ENCODE measurements around the gene MRTFA. TPM values are rescaled to one million over a fixed set of nuclear protein-coding genes. Genes with fewer than 3 reads are reported as not detected.

MRTFA gene
- total and polyA plus RNA-seq, 10 donors = 17.6 to 138 (median 83.9) TPM

- no peak for DNase-seq
- 88 to 94% (median 89%) methylated on average over 5 of the region's 5 CpGs for WGBS, 5 donors
Measured at GRCh38 chr22:40618400-40618799, 18.1 kb downstream of the MRTFA start.

DNA sequence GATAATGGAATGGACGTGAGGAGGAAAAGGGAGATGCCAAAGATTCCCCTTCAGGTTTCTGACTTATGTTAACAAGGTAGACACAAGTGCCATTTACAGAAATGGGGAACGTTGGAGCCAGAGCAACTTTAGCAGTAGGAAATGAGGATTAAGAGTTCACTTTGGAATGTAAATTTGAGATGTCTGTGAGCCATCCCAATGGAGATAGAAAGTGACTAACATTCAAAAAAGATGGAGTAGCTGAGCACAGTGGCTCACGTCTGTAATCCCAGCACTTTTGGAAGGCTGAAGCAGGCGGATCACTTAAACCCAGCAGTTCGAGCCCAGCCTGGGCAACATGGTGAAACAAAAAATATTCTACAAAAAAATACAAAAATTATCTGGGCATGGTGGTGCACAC lies 19.9 kb downstream of the MRTFA start:
- peaks cover 0 to 12% (median 6%) of the 10 kb centered on the region in 8 donors for H3K9me3 ChIP-seq
- H3K27me3 ChIP-seq (replicated peaks in 1 of 7) = no peaks in the 10 kb centered on the region
- intact Hi-C loops (cut with DNase I; ENCODE audit: low total_unique reads) = no loop called here
- peaks cover 0 to 33% (median 2%) of the 10 kb centered on the region in 6 donors for H3K4me1 ChIP-seq
- 84 to 93% (median 91%) methylated on average over 5 of the region's 5 CpGs for WGBS, 5 donors
- DNase-seq = no peak
- H3K4me3 ChIP-seq = no peak overlapping the region
- H3K27ac ChIP-seq = no peak overlapping the region
- TF ChIP-seq POLR2AphosphoS5 (IDR thresholded peaks at IDR 0.05) = no peak
- no peaks in the 10 kb centered on the region for H3K36me3 ChIP-seq

More at GRCh38 chr22:40618400-40618799, 18.1 kb downstream of the MRTFA start:
- Histone ChIP-seq H3K4me3 (no peak overlapping the region), H3K36me3 (no peaks in the 10 kb centered on the region), H3K4me1 (peaks cover 0 to 32% (median 5%) of the 10 kb centered on the region in 6 donors), H3K27me3 (replicated peaks in 1 of 7) (no peaks in the 10 kb centered on the region), H3K9me3 (peaks cover 0 to 20% (median 7%) of the 10 kb centered on the region in 8 donors), H3K27ac (no peak overlapping the region)
- intact Hi-C loops (cut with DNase I; ENCODE audit: low total_unique reads) = no loop called here
- TF ChIP-seq, protein P1, sequence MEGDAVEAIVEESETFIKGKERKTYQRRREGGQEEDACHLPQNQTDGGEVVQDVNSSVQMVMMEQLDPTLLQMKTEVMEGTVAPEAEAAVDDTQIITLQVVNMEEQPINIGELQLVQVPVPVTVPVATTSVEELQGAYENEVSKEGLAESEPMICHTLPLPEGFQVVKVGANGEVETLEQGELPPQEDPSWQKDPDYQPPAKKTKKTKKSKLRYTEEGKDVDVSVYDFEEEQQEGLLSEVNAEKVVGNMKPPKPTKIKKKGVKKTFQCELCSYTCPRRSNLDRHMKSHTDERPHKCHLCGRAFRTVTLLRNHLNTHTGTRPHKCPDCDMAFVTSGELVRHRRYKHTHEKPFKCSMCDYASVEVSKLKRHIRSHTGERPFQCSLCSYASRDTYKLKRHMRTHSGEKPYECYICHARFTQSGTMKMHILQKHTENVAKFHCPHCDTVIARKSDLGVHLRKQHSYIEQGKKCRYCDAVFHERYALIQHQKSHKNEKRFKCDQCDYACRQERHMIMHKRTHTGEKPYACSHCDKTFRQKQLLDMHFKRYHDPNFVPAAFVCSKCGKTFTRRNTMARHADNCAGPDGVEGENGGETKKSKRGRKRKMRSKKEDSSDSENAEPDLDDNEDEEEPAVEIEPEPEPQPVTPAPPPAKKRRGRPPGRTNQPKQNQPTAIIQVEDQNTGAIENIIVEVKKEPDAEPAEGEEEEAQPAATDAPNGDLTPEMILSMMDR (IDR thresholded peaks at IDR 0.05 in 8 of 11, conservative IDR thresholded peaks at IDR 0.05 in 3 of 11) = no peak
- TF ChIP-seq POLR2A (IDR thresholded peaks at IDR 0.05) = no peak
- TF ChIP-seq POLR2AphosphoS5 (IDR thresholded peaks at IDR 0.05) = no peak

- Histone ChIP-seq H3K36me3 (no peaks in the 10 kb centered on the region), H3K27ac (no peak overlapping the region), H3K9me3 (no peaks in the 10 kb centered on the region), H3K4me1 (peaks cover 0 to 39% (median 13%) of the 10 kb centered on the region in 6 donors), H3K4me3 (no peak overlapping the region), H3K27me3 (replicated peaks in 1 of 7) (no peaks in the 10 kb centered on the region)
- DNase-seq = no peak
- TF ChIP-seq POLR2A (IDR thresholded peaks at IDR 0.05) (no peak), POLR2AphosphoS5 (IDR thresholded peaks at IDR 0.05) (no peak)
- TF ChIP-seq, protein P1 (IDR thresholded peaks at IDR 0.05 in 8 of 11, conservative IDR thresholded peaks at IDR 0.05 in 3 of 11) = no peak
- intact Hi-C loops (cut with DNase I; ENCODE audit: low total_unique reads) = no loop called here
Measured at GRCh38 chr22:40613067-40613466, 23.5 kb downstream of the MRTFA start.

DNA sequence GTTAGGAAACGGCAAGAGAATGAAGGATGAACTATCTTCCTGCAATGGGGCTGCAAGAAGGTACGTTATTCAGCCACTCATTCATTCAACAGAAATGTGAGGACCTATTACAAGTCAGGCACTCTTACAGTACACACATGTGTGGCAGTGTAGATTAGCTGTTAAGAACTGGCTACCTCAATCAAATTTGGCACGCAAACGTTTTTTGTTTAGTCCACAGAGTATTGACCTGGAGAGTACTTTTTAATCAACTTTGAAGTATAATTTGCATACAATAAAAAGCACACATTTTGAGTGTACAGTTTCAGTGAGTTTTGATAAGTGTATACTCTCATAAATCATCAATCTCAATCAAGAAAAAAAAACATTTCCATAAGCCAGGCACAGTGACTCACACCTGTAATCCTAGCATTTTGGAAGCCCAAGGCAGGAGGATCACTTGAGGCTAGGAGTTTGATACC lies 24.2 kb downstream of the MRTFA start:
- TF ChIP-seq POLR2A (IDR thresholded peaks at IDR 0.05) = no peak
- TF ChIP-seq POLR2AphosphoS5 (IDR thresholded peaks at IDR 0.05) = no peak
- TF ChIP-seq, protein P1 (IDR thresholded peaks at IDR 0.05 in 8 of 11, conservative IDR thresholded peaks at IDR 0.05 in 3 of 11) = no peak
- WGBS, 5 donors = 75 to 88% (median 80%) methylated on average over 4 of the region's 4 CpGs
- Histone ChIP-seq H3K27me3 (replicated peaks in 1 of 7) (no peaks in the 10 kb centered on the region), H3K27ac (no peak overlapping the region), H3K9me3 (no peaks in the 10 kb centered on the region), H3K4me3 (no peak overlapping the region), H3K4me1 (peaks cover 0 to 47% (median 15%) of the 10 kb centered on the region in 6 donors), H3K36me3 (no peaks in the 10 kb centered on the region)
- intact Hi-C loops (cut with DNase I; ENCODE audit: low total_unique reads) = no loop called here
- no peak for DNase-seq

DNA sequence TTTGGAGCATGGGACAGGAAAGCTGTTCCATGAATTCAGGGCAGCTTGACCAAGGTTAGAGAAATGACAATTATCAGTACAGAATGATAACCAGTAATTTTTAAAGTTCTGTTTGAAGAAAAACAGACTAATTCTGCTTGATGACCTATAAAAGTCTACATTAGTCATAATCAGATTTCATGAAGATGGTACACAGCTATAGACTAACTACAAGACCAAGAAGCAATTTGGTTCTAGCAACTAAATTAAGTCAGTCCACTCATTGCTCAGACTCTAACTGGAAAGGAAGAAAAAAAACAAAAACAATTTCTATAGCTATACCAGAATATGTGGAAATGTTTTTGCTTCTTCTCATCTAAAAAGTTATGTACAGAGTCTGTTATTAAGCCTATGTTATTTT lies 24.9 kb downstream of the MRTFA start:
- no peaks in the 10 kb centered on the region for H3K36me3 ChIP-seq
- no peak for DNase-seq
- TF ChIP-seq POLR2AphosphoS5 (IDR thresholded peaks at IDR 0.05) (no peak), POLR2A (IDR thresholded peaks at IDR 0.05) (no peak)
- TF ChIP-seq, protein P1 (IDR thresholded peaks at IDR 0.05 in 8 of 11, conservative IDR thresholded peaks at IDR 0.05 in 3 of 11) = no peak
- no peak overlapping the region for H3K27ac ChIP-seq
- intact Hi-C loops (cut with DNase I; ENCODE audit: low total_unique reads) = no loop called here
- peaks cover 0 to 54% (median 22%) of the 10 kb centered on the region in 6 donors for H3K4me1 ChIP-seq
- H3K9me3 ChIP-seq = no peaks in the 10 kb centered on the region
- no peaks in the 10 kb centered on the region for H3K27me3 ChIP-seq (replicated peaks in 1 of 7)
- no peak overlapping the region for H3K4me3 ChIP-seq
